ENCODE data around the gene PLCB3.
A peak's percentile ranks its signal among the peaks of the same experiment; 100 is the strongest.

Gene PLCB3

DNA sequence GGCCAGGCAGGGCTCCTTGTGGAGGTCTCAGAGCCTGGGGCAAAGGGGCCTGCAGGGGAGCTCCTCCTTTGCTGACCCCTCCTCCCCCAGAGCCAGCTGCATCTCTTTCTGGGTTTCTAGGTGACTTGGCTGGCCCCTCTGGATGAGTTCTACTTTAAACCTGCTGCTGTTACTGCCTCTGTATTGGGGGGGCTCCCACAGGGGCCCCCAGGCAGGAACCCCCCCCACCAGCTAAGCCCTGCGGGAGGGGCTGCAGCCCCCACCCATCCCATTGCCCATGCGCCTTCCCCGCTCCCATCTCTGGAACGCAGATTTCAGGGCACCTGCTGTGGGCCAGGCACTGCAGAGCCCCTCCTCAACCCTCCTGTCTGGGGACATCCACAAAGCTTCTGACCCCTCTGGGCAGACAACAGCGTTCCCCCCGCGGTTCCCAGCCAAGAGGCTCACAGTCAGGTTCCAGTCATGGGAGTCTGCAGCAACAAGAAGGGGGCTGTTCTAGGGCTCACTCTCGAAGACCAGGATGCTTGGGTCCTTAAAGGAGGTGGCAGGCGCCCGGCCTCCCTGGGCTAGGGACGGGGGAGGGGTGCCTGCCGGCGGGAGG, 815 bp upstream of the PLCB3 start:
- peak; percentile 44 for DNase-seq (ENCODE audit: low spot score)

DNA sequence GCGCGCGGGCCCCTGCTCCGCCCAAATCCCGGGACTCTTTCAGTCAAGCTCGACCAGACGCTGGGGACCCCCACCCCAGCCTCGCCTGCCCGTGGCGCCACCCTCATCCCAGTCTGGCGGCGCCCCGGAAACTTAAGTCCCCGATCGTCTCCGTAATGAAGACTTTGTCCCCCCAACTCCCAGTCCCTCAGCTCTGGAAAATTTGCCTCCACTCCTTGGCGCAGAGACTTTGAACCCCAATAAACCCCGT, 348 bp downstream of the PLCB3 start:
- no peak for DNase-seq (ENCODE audit: low spot score)

DNA sequence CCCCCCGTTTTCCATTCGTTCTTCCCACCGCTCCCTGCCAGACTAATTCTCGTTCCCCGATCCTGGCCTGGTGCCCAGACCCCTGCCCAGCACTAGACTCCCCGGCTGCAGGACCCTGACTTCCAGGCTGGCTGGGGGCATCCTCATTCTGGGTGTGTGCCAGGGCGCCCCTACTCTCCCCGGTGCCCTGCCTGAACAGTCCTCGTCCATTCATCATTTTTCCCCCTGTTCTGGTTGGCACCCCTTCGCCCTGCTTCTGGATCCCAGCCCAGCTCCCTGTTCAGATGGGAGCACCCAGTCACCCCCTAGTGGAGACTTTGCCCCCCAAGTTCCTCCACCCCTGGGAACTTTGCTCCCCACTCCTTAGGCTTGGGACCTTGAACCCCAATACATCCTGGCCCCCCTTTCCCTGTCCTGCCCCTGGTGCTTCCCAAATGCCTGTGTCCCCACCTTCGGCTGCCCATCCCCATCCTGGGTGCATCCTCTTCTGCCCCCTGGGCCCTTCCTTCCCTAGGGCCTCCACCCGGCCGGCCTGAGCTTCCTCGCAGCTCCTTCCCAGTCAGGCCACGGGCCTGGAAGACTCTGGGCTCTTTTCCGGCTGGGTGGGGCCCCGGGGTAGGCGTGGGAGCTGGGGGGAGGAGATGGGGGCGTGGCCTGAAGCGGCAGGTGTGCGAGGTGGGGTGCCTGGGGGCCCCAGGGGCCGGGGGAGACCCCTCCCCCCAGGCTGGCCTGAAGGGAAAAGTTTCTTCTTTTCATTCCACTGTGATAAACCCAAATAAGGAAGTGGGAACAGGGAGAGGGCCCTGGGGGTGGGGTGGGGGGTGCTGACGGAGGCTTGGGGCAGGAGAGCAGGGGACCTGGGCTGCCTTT, 908 bp downstream of the PLCB3 start:
- peak; percentile 85 for DNase-seq (ENCODE audit: low spot score)

DNA sequence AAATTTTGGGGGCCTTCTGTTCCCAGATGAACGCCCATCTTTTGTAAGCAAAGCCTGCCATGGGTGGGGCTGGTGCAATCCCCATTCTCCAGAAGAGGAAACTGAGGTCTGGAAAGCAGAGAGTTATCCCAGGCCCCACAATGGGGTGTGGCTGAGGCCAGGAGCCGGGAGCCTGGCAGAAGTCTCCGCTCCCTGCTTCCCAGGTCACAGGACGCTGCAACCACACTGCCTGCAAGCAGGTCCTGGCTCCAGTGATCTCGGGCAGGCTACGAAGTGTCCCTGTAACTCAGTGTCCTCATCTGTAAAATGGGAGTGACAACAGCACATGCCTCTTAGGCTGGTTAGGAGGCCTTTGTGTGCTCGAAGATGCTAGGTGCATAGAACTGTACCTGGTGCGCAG, 1.7 kb downstream of the PLCB3 start:
- no peak for DNase-seq (ENCODE audit: low spot score)

DNA sequence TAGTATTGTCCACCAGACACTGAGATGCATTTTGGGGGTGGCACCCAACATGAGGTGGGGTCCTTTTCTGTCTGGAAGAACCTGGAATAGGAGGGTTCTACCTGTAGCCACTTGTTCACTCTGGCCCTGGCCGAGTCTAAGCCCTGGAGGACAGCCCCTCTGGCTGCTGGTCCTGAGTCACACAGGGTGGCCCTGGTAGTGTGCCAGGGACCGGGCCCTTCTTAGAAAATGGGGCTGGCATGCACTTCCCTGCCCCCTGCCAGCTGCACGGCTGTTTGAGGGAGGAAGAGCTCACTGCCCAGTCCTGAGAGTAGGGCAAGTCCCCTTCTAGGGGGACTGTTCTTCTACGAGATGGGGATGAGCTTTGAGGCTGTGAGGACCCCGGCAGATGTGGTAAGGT, 2.2 kb downstream of the PLCB3 start:
- peak; percentile 61 for DNase-seq (ENCODE audit: low spot score)

DNA sequence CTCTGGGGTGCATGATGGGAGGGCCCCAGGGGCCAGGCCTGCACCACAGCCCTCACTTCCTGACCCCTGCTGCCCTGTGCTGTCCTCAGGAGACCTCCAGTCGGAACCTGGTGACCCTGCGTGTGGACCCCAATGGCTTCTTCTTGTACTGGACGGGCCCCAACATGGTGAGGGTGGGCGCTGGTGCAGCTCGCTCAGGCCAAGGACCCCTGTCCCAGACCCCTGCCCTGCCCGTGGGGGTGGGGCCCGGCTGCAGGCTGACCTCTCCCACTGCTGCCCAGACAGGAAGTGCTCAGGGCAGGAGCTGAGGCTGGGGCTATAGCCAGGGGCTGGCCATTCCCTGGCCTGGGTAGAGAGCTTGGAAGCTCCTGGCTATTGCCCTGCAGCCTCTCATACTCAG, 3.0 kb downstream of the PLCB3 start:
- DNase-seq (ENCODE audit: low spot score), result no peak

DNA sequence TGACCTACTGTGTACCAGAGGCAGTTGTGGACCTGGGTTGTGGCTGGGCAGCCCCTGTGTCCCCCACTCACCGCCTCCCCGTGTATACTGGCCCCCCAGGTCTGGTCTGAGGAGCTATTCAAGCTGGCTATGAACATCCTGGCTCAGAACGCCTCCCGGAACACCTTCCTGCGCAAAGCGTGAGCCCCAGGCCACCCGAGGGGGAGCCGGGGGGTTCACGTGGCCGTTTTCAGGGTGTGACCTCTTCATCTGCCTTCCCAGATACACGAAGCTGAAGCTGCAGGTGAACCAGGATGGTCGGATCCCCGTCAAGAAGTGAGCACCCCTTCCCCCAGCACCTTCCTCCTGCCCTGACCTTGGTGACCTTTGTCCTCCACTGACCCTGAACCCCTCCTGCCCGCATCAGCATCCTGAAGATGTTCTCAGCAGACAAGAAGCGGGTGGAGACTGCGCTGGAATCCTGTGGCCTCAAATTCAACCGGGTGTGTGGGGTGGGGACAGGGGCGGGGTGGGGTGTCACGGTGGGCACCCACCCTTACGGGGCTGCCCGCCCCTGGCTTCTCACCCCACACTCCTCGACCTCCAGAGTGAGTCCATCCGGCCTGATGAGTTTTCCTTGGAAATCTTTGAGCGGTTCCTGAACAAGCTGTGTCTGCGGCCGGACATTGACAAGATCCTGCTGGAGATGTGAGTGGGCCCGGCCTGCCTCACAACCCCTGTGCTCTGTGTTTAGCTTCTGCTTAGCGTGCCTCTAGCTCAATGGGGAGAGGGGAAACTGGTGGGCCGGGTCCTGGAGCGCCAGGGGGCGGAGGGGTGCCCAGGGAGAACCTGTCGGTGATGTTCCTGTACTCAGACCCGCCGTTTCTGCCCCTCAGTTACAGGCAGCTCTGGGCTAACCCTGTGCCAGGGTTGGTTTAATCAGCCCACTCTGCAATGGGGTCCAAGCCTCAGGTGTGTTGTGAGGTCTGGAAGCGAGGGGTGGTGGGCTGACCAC, 4.1 kb downstream of the PLCB3 start:
- no peak for DNase-seq (ENCODE audit: low spot score)

DNA sequence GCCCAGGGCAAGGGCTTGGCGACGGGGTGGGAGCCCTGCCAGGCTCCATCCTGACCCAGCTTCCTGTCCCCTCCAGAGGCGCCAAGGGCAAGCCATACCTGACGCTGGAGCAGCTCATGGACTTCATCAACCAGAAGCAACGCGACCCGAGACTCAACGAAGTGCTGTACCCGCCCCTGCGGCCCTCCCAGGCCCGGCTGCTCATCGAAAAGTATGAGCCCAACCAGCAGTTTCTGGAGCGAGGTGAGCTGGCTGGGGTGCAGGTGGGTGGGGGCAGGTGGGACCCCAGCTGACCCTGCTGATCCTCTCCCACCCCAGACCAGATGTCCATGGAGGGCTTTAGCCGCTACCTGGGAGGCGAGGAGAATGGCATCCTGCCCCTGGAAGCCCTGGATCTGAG, 5.0 kb downstream of the PLCB3 start:
- DNase-seq (ENCODE audit: low spot score), result no peak

DNA sequence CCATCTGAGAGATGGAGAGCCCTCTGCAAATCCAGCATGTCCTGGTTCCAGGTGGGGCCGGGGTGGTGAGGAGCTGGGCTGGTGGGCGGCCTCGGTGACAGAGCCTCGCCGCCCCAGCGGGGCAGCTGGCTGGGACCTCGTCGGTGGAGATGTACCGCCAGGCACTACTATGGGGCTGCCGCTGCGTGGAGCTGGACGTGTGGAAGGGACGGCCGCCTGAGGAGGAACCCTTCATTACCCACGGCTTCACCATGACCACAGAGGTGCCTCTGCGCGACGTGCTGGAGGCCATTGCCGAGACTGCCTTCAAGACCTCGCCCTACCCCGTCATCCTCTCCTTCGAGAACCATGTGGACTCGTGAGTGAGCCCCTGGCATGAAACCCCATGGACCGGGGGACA, 7.0 kb downstream of the PLCB3 start:
- DNase-seq (ENCODE audit: low spot score), result no peak

DNA sequence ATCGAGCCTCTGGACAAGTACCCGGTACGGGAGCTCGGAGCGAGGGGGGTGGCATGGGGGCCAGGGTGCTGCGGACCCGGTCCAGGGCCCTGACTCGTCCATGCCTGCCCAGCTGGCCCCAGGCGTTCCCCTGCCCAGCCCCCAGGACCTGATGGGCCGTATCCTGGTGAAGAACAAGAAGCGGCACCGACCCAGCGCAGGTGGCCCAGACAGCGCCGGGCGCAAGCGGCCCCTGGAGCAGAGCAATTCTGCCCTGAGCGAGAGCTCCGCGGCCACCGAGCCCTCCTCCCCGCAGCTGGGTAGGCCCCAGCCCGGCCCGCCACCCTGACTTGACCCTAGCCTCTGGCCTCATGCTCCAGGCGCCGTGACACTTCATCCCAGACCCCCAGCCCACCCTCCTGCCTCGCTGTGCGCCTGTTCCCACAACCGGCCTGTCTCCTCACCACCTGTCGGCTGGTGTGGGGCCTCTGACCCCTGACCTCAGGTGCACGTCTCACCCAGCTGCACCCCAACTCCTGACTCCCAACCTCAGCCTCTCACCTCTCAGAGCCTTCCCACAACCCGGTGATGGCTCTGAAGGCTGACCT, 7.7 kb downstream of the PLCB3 start:
- no peak for DNase-seq (ENCODE audit: low spot score)

DNA sequence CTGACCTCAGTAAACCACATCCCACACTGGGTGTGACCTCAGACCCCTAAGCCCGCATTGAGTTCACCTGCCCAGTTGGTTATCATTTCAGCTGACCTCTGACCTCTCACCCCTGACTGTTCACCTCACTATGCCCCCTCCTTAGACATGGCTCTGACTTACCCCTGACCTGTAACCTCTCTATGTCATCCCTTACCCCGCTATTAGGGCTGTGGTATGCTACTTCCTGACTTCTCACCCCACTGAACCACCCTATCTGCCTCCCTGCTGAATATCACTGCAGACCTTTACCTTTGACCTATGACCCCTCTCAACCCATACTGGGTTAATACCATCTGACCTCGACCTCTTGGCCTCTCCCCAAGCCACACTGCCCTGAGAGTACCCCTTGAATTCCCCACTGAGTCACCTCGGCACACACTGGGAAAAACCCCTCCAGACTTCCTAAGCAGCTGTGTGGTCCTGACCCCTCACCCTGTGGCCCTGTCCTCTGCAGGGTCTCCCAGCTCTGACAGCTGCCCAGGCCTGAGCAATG, 8.3 kb downstream of the PLCB3 start:
- DNase-seq (ENCODE audit: low spot score), result no peak

DNA sequence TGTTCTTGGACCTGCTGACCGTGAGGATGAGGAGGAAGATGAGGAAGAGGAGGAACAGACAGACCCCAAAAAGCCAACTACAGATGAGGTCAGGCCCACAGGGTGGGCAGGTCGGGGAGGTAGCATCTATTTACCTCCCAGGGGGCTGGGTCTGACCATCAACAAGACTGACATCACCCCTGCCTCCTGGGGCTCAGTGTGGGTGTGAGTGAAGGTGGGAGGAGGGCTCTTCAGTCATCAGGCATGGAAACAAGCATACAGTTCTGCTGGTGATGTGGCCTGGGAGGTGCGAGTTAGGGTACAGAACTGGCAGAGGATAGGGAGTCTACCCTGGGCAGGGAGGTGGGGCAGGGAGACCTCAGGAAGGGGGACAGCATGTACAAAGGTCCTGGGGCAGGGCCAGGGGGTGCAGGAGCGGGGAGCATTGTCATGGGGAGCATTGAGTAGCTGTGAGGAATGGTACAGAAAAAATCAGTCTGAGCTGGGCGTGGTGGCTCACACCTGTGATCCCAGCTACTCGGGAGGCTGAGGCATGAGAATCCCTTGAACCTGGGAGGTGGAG, 8.9 kb downstream of the PLCB3 start:
- DNase-seq (ENCODE audit: low spot score), result no peak

DNA sequence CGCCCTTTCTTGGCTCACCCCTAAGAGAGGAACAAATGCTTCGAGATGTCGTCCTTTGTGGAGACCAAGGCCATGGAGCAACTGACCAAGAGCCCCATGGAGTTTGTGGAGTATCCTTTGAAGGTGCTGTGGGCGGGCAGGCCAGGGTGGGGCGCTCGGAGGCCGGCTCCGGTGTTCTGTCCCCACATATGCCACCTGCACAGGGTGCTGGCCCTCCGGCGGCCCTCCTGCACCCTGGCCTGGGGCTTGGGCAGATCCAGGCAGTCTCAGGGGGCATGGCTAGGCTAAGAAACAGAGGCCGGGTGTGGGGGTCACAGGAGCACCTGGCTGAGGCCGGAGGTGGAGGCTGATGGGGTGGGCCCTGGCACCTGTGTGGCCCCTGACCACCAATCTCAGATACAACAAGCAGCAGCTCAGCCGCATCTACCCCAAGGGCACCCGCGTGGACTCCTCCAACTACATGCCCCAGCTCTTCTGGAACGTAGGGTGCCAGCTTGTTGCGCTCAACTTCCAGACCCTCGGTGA, 10.3 kb downstream of the PLCB3 start:
- no peak for DNase-seq (ENCODE audit: low spot score)

DNA sequence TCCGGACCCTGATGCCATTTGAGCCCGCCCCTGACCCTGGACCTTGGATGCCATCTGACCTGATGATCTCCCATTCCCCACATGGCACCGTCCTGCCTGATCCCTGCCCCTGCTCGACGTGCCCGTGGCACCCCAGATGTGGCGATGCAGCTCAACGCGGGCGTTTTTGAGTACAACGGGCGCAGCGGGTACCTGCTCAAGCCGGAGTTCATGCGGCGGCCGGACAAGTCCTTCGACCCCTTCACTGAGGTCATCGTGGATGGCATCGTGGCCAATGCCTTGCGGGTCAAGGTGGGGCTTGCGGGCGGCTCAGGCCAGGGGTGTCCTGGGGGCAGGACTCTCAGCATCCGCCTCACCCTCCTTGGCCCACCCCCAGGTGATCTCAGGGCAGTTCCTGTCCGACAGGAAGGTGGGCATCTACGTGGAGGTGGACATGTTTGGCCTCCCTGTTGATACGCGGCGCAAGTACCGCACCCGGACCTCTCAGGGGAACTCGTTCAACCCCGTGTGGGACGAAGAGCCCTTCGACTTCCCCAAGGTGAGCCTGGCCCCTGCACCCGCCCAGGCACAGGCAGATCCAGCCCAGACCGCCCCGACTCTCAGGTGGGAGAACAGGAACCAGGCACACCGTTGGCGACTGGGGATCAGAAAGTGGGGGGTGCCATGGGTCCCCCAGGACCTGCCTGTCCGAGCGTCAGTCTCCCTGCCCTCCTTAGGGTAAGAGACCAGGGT, 11.1 kb downstream of the PLCB3 start:
- DNase-seq (ENCODE audit: low spot score), result no peak

DNA sequence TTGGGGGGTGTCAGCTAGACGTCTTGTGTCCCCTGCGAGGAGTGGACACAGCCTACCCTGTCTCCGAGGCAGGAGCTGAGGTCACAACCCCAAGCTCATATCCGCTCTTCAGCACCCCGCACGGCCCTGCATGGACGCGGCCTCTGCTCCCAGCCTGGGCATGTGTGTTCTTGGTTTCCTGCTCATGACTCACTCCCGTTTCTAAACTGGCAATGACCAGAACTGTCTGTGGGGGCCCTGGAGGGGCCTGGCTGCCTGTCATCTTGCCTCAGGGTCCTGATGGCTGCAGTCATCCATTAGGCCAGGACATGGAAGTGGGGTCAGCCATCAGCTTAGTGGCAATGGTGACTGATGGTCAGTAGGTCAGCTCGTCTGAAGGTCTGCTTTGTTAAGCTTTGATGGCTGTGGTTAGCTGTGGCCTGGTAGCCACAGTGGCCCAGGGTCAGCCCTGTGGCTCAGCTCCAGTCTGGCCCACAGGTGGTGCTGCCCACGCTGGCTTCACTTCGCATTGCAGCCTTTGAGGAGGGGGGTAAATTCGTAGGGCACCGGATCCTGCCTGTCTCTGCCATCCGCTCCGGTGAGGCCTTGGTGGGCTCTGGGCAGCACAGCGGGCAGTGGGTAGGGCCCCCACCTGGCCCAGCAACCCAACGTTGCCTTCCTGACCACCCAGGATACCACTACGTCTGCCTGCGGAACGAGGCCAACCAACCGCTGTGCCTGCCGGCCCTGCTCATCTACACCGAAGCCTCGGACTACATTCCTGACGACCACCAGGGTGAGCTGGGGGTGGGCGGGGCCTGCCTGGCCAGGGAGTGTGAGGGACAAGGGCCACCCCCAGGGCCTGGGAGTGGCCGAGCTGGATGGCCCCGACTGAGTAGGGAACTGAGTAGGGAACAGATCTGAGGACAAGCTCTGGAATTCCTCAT, 12.0 kb downstream of the PLCB3 start:
- no peak for DNase-seq (ENCODE audit: low spot score)

DNA sequence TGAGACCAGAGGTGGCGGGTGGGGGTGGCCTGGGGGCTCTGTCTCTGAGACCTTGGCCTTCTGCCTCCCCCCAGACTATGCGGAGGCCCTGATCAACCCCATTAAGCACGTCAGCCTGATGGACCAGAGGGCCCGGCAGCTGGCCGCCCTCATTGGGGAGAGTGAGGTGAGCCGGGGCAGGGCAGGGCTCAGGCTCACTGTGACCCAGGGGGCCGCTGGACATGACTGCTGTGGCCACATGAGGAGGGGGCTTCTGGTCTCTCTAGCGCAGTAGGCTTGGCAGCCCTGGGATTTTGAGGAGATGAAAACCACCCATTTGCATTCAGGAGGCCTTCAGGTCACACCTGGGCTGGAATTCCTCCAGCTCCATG, 12.6 kb downstream of the PLCB3 start:
- no peak for DNase-seq (ENCODE audit: low spot score)

DNA sequence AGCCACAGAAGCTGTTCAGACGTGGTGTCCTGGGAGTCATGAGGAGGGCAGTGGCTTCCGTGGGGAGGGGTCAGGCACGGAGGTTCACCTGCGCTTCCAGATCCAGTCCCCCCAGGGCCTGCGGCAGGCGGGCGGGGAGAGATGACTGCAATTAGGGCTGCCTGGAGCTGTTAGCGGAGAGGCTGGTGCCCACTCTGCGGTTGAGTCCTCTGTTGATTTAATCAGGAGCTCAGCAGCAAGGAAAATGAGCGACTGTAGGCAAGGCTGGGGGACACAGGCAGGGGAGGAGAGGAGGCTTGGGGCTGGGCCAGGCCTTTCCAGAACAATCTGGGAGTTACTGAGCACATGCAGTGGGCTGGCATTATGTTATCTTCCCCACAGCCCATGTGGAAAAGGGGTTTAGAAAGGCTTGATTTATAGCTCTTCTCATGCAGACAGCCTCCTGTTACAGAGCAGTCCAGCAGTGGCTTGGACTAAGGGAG, 13.1 kb downstream of the PLCB3 start:
- DNase-seq (ENCODE audit: low spot score), result no peak

DNA sequence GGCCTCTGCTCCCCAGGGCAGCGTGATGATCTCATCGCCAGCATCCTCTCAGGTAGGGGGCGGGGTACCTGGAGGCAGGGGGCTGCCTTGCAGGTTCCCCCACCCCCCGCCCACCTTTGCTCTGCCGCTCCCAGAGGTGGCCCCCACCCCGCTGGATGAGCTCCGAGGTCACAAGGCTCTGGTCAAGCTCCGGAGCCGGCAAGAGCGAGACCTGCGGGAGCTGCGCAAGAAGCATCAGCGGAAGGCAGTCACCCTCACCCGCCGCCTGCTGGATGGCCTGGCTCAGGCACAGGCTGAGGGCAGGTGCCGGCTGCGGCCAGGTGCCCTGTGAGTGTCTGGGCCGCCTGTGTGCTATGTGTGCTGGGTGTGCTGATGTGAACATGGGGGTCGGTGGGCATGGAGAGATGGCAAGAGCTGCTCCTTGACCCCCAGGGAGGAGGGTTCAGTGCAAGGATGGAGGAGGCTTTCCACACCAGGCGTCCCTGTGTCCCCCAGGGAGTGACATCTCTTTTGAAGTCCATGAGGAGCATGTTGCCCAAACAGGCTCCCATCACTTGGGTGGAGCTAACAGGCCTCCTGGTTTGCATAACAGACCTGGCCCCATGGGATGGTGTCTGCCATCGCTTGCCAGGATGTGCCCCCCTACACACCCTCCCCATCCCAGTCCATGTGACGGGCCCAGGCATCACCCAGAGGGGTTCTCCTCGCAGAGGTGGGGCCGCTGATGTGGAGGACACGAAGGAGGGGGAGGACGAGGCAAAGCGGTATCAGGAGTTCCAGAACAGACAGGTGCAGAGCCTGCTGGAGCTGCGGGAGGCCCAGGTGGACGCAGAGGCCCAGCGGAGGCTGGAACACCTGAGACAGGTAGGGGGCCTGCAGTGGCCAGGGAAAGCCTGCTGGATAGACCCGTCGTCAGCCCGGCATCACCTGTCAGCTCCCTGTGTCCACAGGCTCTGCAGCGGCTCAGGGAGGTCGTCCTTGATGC, 14.1 kb downstream of the PLCB3 start:
- no peak for DNase-seq (ENCODE audit: low spot score)

DNA sequence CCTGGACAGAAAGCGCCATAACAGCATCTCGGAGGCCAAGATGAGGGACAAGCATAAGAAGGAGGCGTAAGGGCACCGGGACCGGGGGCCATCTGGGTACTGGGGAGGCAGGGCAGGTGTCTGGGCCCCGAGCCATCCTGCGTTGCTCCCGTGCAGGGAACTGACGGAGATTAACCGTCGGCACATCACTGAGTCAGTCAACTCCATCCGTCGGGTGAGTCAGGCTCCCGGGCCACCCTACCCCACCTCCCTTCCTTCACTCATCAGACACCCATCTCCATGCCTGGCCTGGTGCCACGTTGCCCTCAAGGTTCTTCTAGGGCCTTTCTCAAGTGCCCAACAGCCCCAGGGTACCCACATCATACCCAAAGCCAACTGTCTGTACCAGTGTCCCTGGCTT, 15.0 kb downstream of the PLCB3 start:
- DNase-seq (ENCODE audit: low spot score), result no peak
